RPMI8226 (cell line): ENCODE data around the gene TJP2.
A peak's percentile ranks its signal among the peaks of the same experiment; 100 is the strongest.
"Not testable (repeated sequence)": the region's sequence is repeated elsewhere in the genome, so short reads cannot be mapped to it uniquely, and the experiment has no call there.

Experiments
- DNase-seq: peaks from one replicate; pipeline ENCODE4 v3.0.0-alpha.2; 2015

TJP2 gene

GRCh38 chr9:69164573-69164972 is 9.5 kb upstream of the TJP2 start:
- not testable (repeated sequence) for DNase-seq

DNA sequence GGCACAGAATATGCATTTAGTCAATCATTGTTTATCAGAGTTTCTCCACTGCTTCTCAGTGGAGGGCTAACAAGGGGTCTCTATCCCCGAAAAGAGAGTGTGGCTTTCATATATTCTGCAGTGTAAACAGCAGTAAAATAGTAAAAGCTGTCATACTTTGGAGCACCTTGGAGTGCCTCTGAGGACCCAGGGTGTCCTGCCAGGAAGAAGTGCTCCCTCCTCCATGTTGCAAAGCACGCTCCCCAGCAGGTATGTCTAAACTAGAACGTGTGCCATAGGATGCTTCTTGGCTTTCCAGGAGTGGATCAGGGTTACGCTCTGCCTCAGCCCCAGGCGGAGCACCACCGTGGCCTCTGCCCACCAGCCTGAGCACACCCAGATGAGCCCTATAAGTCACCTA is 8.5 kb upstream of the TJP2 start:
- DNase-seq = no peak

DNA sequence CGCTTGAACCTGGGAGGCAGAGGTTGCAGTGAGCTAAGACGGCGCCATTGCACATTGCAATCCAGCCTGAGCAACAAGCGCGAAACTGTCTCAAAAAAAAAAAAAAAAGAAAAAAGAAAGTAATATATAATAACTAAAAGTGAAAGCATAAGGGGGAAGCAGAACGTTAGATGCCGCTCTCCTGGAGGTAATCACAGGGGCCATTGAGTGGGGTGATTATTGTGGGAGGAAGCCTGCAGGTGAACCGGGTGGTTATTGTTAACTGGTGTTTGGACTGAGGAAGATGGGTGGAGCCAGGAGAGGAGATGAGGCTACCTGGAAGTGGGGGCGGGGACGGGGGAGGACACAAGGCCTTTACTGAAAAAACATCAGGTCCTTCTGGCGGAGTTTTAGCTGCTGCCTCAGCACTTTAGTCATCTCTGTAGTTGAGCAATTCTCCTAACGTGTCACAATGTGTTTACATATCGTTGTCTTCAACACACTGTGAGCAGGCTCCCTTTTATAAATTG is 5.3 kb upstream of the TJP2 start:
- DNase-seq = peak; percentile 87

DNA sequence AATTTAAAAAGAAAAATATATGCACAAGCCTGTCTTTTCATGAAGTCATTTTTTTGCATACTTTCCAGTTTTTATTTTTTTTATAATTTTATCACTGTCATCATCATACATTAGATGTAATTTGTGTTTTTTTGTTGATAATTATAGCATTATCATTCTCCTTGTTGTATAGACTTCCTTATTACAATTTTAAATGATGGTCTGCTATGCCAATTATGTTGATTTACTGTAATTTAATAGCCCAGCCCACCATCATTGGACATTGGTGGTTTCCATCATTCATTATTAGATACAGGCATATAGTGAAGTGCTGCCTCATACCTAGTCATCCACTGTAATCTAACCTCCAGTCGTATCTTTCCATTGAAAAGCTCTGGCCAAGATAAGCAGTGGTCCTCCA is 3.8 kb upstream of the TJP2 start:
- DNase-seq = no peak

DNA sequence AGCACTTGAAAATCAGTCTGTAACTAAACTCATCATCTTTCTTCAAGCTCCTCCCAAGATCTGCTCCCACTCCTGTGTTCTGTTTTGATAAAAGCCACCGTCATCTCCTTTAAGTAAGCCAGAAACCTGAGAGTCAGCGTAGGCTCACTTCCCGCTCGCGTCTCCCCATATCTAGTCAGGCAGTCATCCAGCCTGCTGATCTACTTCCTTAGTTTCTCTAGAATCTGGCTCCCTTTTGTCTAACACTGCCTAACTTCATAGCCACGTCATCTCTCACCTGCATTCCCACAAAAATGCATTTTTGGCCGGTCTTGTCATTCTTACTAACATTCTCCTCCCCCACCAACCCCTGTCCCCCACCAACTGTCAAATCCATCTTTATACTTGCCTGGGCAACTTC is 3.0 kb upstream of the TJP2 start:
- no peak for DNase-seq

- DNase-seq = no peak
Observed at GRCh38 chr9:69171517-69171916, 2.6 kb upstream of the TJP2 start.

DNA sequence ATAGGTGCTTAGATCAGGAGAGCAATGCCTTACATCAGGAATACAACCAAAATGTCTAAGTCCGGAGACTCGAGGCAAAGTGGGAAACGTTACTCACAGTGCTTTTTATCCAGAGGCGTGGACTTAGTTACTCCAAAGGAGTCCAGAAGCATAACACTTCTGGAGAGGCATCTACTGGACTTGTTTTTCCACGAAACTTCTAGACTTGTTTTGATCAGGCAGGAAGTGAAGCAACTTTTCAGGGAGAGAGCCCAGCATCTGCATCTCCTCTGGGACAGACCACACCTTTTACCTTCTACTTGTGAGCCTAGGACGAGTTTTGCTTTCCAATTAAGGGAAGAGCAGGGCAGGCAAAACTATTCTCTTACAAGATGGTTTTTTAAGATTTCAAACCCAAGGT is 1.2 kb upstream of the TJP2 start:
- no peak for DNase-seq

- no peak for DNase-seq
Observed at GRCh38 chr9:69173497-69173890, 583 bp upstream of the TJP2 start.

DNA sequence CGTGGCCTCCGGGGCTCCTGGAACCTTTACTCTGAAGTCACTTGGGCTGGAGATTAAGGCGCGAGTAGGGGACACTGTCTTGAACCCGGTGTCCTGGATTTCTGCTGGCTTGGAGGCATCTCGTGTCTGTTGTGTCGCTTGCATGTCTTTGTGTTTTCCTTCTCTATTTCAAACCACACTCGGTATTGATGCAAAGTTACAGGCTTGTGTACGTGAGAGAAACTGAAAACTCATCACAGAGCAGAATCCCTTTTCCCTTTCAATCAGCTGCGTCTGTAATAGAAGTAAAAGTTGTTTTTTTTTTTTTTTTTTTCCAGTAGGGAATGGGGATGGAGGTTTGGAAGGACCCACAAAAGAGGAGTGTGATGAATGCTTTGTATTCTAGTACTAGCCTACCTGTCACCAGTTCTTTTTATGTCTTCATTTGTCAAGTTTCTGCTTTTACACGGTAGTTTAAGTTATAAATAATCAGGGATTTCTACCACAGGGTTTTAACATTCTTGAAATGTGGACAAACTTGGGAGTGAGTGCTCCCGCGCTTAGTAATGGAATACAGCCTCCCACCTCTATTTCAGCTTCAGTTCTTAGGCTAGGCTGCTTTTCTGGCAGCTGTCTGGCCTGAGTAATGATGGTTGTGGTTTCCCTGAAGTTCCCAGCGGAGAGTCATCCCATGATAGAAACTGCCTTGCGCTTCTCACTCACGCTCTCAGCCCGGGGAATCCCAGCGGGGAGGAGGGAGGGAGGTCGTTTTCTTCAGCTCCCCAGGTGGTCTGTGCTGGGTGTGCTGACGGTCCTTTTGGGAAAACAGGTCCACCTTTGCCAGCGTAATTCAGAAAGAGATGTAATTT is 763 bp downstream of the TJP2 start:
- peak; percentile 19 for DNase-seq

GRCh38 chr9:69175486-69175885 is 1.4 kb downstream of the TJP2 start:
- no peak for DNase-seq

DNA sequence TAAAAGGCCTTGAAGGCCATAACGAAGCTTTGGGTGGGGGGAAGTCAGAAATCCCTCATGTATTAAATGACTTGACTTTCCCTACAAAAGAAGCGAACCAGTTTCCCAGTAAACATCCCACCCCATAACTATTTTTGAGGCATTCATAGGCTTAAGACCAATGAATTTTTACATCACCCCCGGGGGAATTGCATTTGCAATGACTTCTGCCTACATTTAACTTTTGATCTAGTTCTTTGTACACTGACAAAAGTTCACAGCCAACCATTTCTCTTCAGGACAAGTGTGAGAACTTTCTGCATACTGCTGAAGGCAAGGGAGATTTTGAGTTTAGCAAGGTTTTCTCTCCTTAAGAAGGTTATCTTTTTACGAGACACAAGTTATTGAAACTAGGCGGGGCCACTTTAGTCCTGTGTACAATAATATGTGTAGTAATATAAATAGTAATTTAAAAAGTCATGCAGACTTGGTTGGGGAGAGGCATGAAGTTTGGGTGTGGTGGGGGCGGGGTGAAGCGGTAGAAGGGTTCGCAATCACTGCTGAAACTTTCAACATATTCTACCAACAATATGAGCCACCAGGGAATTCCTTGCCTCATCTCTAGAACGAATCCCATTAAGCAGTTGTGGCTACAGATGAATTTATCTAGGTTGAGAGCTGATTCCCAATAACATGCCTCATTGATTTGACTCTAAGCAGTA is 2.5 kb downstream of the TJP2 start:
- no peak for DNase-seq

DNA sequence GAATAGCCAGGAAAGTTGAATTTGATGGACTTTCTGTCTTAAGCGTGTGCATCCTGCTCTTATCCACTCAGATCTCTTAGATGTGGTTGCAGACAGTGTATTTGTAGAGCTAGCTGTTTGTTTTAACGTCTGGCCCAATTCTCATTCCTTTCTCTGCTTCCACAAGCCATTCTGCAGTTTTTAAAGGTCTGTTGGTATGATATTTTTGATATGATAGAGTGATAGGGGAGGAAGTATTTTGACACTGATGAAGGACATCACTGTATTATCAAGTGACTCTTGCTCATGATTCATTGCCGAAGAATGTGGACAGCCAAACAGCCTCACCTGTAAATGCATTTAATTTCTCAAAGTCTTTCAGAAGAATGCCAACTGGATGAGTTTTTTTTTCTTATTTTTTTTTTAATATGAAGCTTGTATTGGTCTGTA is 4.5 kb downstream of the TJP2 start:
- no peak for DNase-seq

DNA sequence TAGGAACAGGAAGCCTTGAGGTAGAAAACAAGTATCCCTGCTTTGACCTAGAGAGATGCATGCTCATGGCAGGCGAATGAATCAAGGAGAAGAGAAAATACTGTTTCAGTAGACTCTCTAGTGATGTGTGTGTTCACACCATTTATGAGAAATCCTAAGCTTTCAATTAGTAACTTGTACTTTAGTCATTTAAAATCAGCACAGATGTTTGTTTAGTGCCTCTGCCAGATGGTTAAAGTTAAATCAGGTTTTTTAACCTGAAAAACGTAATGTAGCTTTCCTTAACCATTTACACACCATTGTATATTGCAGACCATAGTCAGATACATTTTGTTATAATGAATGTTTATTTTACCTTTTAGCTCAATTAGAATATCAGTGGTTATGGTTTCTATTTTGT is 5.0 kb downstream of the TJP2 start:
- no peak for DNase-seq

DNA sequence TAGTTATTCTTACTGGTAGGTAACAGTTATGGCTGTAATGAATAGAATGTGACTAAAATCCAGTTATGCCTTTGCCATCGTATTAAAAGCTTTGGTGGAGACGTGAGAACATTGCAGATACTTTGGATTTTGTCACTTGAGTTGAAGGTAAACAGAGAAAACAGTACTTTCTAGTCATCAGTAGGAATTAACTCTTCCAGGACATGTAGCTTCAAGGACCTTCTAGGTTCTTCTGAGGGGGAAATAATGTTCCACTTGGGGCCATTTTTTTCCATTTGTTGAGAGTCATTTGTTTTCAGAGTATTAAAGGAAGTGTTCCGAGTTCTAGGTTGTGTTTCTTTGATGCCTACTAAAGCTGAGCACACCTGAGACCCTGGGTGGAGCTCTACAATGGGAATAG is 6.1 kb downstream of the TJP2 start:
- DNase-seq = no peak

DNA sequence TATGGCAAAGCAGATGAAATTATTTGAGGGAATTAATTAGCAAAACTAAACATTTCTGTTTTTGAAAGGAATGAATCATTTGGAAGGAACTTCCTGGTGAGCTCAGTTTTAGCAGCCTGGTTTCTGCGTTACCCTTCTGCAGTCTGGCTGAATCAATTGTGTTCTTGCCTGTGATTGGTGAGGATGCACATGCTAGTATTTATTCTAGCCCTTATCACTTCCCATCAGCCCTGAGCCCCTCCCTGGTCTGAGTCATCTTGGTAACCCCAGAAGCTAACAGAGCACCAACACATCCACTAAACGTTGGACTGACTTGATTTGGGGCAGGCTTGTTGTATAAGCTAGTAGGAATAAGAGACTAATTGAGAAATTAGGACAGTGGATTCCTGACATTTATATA is 6.6 kb downstream of the TJP2 start:
- DNase-seq = no peak

GRCh38 chr9:69181908-69182353 is 7.9 kb downstream of the TJP2 start:
- no peak for DNase-seq

DNA sequence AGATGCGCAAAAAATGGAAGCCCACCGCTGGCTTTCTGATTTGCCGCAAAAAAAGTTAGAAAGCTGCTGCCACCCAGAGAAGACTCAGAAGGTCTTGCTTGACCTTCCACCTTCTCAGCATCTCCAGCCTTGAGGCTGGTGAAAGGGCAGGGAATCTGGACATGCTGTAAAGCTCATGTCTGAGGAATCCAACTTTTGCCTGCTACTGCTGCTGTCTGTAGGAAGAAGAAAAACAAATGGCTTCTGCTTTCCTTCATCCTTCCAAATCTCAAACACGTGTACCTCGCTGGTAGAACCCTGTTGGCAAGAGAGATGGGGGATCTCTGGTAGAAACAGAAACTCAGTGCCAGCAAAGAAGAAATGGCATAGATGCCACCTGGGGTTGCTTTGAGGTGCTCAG is 10.2 kb downstream of the TJP2 start:
- no peak for DNase-seq

DNA sequence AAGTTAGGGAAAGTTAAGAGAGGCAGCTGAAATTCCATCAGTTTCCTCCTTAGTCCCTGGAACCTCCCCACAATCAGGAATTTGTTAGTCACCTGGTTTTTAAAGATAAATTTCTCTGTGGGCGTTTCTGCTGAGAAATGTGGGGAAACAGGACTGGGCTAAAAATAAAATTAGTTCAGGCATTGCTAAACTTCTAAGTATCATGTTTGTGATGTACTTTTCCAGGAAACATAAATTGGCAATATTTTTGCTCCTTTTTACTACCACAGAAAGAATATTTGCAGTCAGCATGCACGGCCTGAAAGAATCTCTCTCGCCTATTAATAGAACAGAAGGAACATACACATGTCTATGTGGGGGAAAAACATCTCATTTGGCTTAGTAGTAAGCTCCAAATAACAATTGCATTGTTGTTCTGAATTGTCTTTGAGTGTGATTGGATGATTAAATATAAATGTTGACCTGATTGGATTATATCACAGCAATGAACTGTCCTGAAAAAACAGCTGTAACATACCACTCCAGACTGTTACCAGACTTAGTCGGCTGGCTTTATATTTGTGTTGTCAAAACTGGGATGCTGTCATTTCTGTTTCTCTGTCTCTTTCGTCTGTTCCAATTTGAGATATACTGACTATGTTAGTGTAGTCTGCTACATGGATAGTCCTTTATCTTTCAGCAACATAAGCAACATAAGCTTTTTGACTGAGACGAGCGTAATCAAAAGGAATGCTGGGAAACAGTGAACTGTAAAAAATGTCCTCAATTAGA is 12.9 kb downstream of the TJP2 start:
- no peak for DNase-seq

DNA sequence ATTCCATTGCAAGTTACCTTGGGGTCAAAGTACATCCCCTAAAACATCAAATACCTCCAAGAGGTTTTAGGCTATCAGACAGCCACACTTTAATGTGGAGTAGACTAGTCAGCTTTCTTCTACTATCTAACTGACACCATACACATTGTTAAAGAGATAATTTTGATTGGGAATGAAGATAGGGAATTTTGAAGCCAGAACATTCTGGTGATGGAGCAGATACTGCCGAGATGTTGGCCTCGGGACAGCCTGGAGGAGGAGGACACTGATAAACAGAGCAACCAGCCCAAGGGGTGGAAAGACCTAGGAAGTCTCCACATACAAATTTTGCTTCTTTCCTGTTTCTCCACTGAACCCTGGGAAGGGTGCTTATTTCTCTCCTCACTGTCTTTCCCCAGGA is 14.9 kb downstream of the TJP2 start:
- DNase-seq = no peak

- no peak for DNase-seq
Observed at GRCh38 chr9:69190086-69190862, 16.2 kb downstream of the TJP2 start.

DNA sequence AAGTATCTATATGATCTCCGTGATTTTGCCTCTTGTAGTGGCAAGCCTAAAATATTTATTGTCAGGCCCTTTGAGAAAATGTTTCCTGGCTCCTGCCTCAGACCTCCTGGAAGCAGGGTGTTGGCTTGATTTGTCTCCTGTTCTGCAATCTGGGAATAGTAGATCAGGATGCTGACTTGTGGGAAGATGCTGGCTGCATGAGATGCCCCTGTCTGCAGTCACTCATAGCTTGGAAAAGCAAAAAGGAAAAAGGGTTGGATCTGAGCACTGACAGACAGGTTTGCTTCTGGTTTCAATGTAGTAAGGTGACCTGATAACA is 16.7 kb downstream of the TJP2 start:
- no peak for DNase-seq

- no peak for DNase-seq
Observed at GRCh38 chr9:69191231-69191630, 17.2 kb downstream of the TJP2 start.

GRCh38 chr9:69192214-69192613 is 18.1 kb downstream of the TJP2 start:
- no peak for DNase-seq
